ENCODE measurements around the gene NEGR1.

DNA sequence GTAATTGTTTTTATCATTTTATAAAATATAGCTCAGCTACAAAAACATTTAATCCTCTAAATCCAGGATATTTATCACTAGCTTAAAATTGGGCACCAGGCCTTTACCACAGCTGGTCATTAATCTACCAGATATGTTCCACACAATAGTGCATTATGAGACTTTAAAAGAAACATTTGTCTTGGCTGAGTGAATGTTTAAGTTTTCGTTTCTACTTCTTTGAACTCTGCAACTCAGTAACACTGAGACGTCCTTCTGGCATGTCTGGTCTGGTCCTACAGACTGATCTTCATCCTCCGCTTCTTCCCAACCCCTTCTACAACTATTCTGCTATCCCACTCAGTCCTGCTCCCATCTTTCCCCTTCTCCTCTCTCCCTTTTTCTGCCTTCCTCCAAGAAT, 296.2 kb downstream of the NEGR1 start:
- no peak for TF ChIP-seq POLR2A (IDR thresholded peaks at IDR 0.05)
- TF ChIP-seq, protein P1, sequence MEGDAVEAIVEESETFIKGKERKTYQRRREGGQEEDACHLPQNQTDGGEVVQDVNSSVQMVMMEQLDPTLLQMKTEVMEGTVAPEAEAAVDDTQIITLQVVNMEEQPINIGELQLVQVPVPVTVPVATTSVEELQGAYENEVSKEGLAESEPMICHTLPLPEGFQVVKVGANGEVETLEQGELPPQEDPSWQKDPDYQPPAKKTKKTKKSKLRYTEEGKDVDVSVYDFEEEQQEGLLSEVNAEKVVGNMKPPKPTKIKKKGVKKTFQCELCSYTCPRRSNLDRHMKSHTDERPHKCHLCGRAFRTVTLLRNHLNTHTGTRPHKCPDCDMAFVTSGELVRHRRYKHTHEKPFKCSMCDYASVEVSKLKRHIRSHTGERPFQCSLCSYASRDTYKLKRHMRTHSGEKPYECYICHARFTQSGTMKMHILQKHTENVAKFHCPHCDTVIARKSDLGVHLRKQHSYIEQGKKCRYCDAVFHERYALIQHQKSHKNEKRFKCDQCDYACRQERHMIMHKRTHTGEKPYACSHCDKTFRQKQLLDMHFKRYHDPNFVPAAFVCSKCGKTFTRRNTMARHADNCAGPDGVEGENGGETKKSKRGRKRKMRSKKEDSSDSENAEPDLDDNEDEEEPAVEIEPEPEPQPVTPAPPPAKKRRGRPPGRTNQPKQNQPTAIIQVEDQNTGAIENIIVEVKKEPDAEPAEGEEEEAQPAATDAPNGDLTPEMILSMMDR (IDR thresholded peaks at IDR 0.05) = no peak

Data from Peyer's patch (tissue), 4 donors.